CD4-positive, alpha-beta T cell treated with Interleukin-6 at 100 ng/mL for 8 hours (primary cell): Measurements from ENCODE around the gene F11.
"Not testable (repeated sequence)": the region's sequence is repeated elsewhere in the genome, so short reads cannot be mapped to it uniquely, and the experiment has no call there.

ENCODE experiments used
- DNase-seq: peaks from one replicate; pipeline ENCODE4 v3.0.0-alpha.2; 2020; ENCODE audit warnings: mixed read lengths, low spot score

Gene F11

DNA sequence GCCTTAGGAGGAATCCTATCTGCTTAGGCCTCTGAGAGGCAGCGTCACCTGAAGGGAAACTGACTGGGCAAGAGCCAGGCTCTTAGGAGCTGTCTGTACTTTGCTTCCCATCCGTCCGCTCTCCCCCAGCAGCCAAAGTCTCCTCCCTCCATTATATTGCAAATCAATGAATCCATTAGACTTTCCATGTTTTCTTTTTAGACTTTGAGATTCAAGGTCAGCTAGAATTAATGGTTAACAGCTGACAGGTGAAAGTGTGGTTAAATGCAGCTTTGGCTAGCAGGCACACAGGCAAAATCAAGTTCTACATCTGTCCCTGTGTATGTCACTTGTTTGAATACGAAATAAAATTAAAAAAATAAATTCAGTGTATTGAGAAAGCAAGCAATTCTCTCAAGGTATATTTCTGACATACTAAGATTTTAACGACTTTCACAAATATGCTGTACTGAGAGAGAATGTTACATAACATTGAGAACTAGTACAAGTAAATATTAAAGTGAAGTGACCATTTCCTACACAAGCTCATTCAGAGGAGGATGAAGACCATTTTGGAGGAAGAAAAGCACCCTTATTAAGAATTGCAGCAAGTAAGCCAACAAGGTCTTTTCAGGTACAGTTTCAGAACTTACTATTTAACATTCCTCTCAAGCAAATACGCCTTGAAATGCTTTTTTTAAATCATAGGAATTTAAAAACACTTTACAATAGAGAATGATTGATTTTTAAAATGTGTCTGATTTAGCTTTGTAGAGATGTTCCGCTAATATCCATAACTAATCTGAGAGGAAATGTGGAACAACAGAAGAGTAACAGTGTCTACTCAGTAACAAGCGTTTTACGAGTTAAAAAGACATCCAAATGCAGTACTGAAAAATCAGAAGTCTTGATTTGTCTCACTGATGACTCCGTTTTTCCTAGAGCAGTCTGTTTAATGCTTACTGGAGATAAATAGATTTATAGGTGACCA lies at the start of gene F11:
TSS of gene F11 (plus strand) at position 507 of the 970 bp plus-strand sequence. CDS start 948 bp downstream, outside the sequence.
- no peak for DNase-seq

DNA sequence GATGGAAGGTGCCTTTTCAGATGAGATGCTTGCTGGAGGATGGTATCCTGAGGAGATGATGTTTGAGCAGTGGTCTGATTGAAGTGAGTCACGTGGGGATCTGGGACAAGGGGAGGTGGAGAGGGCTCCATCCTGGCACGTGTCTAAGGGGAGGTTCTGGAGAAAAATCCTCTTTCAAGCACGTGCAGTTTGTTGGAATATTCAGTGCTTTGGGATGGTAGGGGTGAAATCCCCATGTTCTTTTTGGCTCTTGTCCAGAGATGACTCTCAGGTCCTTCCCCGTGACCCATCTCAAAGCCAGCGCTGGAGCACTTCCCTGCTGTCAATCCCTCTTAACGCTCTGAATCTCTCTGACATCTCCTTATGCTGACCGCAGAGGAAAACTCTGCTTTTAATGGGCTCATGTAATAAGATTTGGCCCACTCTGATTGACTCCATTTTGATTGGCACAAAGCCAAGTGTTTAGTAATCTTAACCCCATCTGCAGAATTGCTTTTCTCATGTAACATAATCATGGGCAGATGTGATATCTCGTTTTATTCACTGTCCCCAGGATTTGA lies 49.4 kb upstream of the F11 start:
- DNase-seq: no peak

DNA sequence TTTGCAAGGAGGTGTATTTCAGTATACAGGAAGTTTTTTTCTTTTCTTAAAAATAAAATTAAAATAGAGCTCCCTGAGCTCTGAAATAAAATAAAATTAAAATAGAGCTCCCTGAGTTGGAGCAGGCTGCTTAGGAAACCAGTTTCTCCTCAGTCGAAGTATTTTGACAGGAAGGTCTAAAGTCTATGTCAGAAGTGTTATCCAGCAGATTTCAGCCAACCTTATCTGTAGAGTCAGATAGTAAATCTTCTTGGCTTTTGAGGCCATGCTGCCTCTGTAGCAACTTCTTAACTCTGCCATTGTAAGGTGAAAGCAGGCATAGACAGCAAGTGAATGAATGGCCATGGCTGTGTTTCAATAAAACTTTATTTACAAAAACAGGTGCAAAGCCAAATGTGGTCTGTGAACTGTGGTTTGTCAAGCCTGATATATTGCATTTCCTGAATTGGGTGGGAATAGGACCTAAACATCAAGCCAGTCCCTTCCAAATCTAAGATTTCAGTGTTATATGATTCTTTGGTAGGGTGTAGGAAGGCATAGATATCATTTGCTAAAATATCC lies 48.2 kb upstream of the F11 start:
- no peak for DNase-seq

GRCh38 chr4:186221624-186222023 lies 44.4 kb upstream of the F11 start:
- no peak for DNase-seq

- DNase-seq: no peak
These were observed 40.1 kb upstream of the F11 start for GRCh38 chr4:186225848-186226247.

DNA sequence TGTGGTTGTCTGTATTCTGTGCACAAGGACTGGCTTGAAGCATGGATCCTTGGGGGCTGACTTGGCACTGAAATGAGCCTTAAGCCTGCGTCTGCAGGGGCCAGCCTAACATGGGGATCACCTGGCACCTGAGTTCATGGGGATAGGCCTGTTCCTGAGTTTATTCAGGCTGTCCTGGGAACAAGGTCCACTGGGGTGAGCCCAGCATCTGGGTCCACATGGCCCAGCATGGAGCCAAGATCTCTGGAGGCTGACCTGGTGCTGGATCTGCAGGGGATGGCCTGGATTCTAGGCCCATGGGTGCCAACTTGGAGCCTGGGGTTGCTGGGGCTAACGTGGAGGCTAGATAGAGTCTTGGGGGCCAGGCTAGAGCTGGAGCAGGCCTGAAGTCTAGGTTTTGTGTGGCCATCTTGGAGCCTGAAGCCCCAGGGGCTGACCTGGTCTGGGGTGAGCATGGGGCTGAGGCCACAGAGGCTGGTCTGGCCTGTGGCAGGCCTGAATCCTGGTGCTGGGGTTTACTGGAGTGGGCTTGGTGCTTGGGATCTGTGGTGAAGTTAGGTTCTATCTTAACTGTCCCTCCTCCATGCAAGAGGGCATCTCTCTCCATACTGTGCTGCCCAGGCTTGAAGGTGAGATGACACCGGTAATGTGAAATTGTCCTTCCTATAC lies 39.3 kb upstream of the F11 start:
- DNase-seq: no peak

GRCh38 chr4:186227221-186227620 lies 38.8 kb upstream of the F11 start, which contains the start of gene KLKB1:
Gene KLKB1, plus strand, starts transcription at chr4:186227507. Its CDS starts 689 bp downstream, at chr4:186228196.
- no peak for DNase-seq

DNA sequence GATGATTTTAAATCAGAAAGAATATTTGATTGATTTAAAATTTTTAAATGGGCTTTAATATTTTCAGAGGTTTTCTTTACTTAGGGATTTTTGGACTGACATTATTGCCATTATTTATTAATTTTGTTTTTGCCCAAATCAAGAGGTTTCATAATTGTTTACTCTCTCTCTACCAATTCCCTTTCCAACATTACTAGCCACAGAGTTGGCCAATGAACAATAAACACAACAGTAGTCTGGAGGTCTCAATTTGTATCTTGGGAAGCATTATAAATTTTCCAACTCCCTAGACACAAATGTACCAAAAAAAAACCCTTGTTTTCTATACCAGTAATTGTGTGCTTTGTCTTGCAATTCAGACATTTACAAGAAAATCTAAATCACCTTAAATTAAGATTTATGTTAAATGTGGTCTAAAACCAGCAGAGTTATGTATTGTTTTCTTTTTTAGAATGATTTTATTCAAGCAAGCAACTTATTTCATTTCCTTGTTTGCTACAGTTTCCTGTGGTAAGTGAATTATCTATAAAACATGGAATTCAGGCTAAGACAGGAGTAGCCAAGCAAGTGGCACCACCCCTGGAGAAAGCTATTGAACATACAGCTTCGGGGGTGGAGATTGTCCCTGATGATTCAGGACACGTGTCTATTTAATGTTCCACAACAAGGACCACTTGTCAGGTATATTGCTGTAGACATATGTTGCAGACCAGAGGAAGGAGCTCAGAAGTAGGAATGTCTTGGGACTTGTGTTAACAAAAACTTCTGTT lies 38.1 kb upstream of the F11 start:
- DNase-seq: no peak

DNA sequence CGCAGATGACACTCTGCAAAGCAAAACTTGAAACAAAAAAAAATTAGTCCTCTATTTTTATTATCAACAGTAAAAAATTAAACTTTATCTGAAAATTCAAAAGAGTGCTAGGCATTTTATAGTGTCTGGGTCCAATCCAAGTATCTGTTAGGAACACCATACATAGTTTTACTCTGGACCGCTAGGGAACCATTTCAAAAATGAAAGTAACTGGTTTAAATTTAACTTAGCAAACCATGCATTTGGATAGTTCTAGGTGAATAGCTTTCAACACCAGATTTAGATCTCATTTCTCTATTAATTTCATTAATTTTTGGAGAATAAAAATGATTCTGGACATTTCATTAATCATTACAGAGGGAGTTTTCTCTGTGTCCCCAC lies 37.5 kb upstream of the F11 start:
- no peak for DNase-seq

- DNase-seq: no peak
These were observed 31.6 kb upstream of the F11 start for GRCh38 chr4:186234367-186234766.

GRCh38 chr4:186236126-186236525 lies 29.9 kb upstream of the F11 start:
- no peak for DNase-seq

DNA sequence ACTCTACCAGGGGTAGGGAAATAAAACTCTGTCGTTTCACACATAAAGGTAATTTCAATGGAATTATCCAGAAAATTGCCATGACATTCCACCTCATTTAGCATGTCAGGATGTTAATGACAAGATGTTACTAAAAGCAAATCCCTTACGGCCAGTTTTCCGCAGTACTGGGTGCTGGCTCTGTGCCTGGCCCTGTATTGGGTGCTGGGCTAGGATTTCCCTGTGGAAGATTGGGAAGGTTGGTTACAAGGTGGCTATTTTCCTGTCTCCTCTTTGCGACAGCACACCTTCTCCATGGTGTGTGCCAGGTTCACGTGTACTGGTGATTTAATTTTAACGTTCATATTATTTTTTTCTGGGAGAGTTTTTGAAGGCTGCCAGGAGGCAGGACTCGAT lies 25.5 kb upstream of the F11 start:
- no peak for DNase-seq

GRCh38 chr4:186240848-186241491 lies 25.0 kb upstream of the F11 start:
- no peak for DNase-seq

DNA sequence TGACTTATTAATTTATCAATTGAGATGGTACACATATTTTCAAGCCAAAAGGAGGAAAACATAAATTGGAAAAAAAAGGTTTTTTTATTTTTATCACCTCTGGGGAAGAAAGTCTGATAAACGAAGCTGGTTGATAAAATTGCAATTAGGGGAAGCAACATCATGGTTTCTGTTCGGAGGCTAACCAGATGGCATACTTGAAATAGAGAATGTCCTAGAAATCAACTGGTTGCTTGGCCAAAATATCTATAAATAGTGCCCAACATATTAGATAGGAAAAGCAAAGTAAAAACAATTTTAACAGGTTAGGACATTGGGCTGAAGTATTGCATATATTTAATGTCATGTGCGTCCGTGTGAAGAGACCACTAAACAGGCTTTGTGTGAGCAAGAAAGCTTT lies 24.4 kb upstream of the F11 start:
- no peak for DNase-seq

DNA sequence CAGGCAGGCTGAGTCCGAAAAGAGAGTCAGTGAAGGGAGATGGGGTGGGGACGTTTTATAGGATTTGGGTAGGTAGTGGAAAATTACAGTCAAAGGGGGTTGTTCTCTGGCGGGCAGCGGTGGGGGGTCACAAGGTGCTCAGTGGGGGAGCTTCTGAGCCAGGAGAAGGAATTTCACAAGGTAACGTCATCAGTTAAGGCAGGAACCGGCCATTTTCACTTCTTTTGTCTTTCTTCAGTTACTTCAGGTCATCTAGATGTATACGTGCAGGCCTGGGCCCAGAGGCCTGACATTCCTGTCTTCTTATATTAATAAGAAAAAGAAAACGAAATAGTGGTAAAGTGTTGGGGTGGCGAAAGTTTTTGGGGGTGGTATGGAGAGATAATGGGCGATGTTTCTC lies 24.0 kb upstream of the F11 start:
- DNase-seq: not testable (repeated sequence)

DNA sequence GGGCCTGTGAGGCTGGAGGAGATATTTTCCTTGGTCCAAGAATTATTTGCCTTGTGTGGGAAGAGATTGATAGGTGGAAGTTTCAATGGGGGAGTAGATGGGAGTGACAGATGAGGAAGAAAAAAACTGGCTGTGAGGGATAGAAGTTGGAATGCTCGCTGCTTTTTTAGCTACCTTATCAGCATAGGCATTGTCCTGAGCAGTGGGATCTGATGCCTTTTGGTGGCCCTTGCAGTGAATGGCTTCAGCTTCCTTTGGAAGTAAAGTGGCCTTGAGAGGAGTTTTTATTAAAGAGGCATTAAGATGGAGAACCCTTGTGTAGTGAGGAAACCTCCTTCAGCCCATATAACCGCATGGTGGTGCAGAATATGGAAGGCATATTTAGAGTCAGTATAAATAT lies 22.7 kb upstream of the F11 start:
- DNase-seq: no peak

GRCh38 chr4:186244835-186245234 lies 21.2 kb upstream of the F11 start:
- DNase-seq: no peak

DNA sequence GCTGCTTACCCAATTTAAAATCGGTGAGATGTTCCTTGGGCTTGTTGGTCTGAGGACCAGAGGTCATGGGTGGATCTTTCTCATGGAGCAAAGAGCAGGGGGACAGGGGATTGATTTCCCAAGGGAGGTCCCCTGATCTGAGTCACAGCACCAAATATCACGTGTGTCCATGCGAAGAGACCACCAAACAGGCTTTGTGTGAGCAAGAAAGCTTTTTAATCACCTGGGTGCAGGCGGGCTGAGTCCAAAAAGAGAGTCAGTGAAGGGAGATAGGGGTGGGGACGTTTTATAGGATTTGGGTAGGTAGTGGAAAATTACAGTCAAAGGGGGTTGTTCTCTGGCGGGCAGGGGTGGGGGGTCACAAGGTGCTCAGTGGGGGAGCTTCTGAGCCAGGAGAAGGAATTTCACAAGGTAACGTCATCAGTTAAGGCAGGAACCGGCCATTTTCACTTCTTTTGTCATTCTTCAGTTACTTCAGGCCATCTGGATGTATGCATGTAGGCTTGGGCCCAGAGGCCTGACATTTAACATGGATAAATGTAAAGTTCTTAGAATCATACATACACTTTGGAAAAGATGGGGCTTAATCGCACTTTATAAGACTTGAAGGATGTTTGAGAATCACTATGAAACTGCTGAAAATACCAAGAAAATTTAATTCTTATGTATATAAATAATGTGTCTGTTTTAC lies 18.8 kb upstream of the F11 start:
- not testable (repeated sequence) for DNase-seq

GRCh38 chr4:186248643-186249042 lies 17.3 kb upstream of the F11 start:
- DNase-seq: no peak
